Activated T-cell treated with anti-CD3 and anti-CD28 coated beads, Interleukin-2, amount 50 U/mL, for 24 hours (primary cell): ENCODE measurements around the gene POLR2L.

Source experiments
- DNase-seq: peaks from one replicate; pipeline ENCODE4 v3.0.0-alpha.2; 2020
- H3K27ac Mint-ChIP-seq: 2 replicates; pipeline ENCODE4 v1.8.0; 2020; ENCODE audit warnings: mild to moderate bottlenecking, mixed read lengths
- H3K27me3 Mint-ChIP-seq: 2 replicates; pipeline ENCODE4 v1.8.0; 2020; ENCODE audit warnings: mixed read lengths
- H3K36me3 Mint-ChIP-seq: 2 replicates; pipeline ENCODE4 v1.8.0; 2020; ENCODE audit warnings: low read depth, mixed read lengths
- H3K4me1 Mint-ChIP-seq: 2 replicates; pipeline ENCODE4 v1.8.0; 2020; ENCODE audit warnings: low read depth, mixed read lengths
- H3K4me3 Mint-ChIP-seq: 2 replicates; pipeline ENCODE4 v1.8.0; 2020; ENCODE audit warnings: mild to moderate bottlenecking, moderate library complexity, mixed read lengths
- H3K9me3 Mint-ChIP-seq: 2 replicates; pipeline ENCODE4 v1.8.0; 2020; ENCODE audit warnings: mixed read lengths

Gene POLR2L

GRCh38 chr11:863023-863909 is 20.9 kb upstream of the POLR2L start:
- peaks cover 5% of the 10 kb centered on the region for H3K36me3 Mint-ChIP-seq
- no peak overlapping the region for H3K4me3 Mint-ChIP-seq
- H3K4me1 Mint-ChIP-seq = no peaks in the 10 kb centered on the region
- no peak for DNase-seq
- H3K27me3 Mint-ChIP-seq = no peaks in the 10 kb centered on the region
- H3K27ac Mint-ChIP-seq = no peak overlapping the region
- H3K9me3 Mint-ChIP-seq = no peaks in the 10 kb centered on the region

DNA sequence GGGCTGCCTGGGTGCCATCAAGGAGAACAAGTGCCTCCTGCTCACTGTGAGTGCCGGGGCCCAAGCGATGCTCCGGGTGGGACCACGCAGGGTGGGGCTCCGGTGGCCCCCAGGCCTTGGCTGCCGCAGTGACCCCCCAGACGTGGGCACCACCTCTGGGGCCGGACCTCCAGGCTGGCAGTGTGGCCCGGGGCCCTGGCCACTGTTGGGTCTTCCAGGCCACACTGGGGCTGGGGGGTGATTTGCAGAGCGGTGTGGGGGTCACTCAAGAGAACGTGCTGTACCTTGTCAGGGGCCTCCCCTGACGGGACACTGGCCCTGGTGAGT is 20.3 kb upstream of the POLR2L start:
- no peak for DNase-seq
- Mint-ChIP-seq H3K27ac (no peak overlapping the region), H3K4me1 (no peaks in the 10 kb centered on the region), H3K36me3 (peaks cover 3% of the 10 kb centered on the region), H3K4me3 (no peak overlapping the region), H3K9me3 (no peaks in the 10 kb centered on the region), H3K27me3 (no peaks in the 10 kb centered on the region)

- Mint-ChIP-seq H3K36me3 (peaks cover 3% of the 10 kb centered on the region), H3K4me1 (no peaks in the 10 kb centered on the region), H3K4me3 (no peak overlapping the region)
Observed at GRCh38 chr11:862081-862661, 19.8 kb upstream of the POLR2L start.

GRCh38 chr11:861105-861479 is 18.8 kb upstream of the POLR2L start:
- Mint-ChIP-seq H3K9me3 (no peaks in the 10 kb centered on the region), H3K36me3 (peaks cover 3% of the 10 kb centered on the region), H3K27ac (peak overlapping the region; percentile 57), H3K27me3 (no peaks in the 10 kb centered on the region), H3K4me3 (no peak overlapping the region), H3K4me1 (peaks cover 1% of the 10 kb centered on the region)
- no peak for DNase-seq

More at GRCh38 chr11:862081-862661, 19.8 kb upstream of the POLR2L start:
- Mint-ChIP-seq H3K27ac (no peak overlapping the region), H3K27me3 (no peaks in the 10 kb centered on the region), H3K9me3 (no peaks in the 10 kb centered on the region)
- DNase-seq = no peak

DNA sequence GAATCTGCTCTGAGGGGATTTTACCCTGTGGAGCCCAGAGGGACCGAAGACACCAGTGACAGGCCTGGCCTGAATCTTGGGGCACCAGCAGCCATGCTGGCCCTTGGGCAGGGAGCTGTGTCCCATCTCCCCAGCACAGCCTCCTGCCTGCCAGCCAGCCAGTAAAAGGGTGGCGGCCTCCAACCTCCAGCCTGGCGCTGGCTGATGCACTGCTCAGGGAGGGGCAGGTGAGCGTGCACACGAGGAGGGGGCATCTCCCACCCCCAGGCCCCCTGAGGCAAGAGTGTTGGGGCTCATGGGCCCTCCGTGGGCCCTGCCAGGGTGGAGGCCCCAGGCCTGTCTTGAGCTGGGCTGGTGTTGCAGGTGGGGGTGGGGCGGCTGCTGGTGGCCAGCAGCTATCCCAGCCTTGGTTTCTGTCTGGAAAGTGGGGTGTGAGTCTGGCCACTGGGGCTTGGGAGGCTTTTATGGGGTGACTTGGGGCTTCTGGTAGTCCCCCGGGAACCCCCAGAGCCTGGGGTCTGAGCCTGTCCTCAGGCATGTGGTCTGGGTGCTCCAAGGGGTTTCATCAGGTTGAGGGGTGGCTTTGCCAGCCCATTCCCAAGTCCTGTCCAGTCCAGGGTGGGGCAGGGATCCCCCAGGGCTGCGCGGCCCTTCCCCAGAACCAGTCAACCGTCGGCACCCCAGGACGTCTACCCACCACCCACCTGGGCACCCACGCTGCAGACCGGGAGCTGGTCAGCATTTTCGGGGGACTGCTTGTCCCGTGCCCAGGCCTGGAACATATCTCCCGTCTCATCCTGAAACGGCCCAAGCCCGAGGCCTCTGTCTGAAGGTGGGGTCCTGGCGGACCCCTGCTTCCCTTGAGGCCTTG is 18.1 kb upstream of the POLR2L start:
- H3K27ac Mint-ChIP-seq = peak overlapping the region; percentile 22
- no peaks in the 10 kb centered on the region for H3K27me3 Mint-ChIP-seq
- H3K9me3 Mint-ChIP-seq = no peaks in the 10 kb centered on the region
- H3K36me3 Mint-ChIP-seq = no peaks in the 10 kb centered on the region
- peaks cover 1% of the 10 kb centered on the region for H3K4me1 Mint-ChIP-seq
- H3K4me3 Mint-ChIP-seq = no peak overlapping the region
- no peak for DNase-seq

DNA sequence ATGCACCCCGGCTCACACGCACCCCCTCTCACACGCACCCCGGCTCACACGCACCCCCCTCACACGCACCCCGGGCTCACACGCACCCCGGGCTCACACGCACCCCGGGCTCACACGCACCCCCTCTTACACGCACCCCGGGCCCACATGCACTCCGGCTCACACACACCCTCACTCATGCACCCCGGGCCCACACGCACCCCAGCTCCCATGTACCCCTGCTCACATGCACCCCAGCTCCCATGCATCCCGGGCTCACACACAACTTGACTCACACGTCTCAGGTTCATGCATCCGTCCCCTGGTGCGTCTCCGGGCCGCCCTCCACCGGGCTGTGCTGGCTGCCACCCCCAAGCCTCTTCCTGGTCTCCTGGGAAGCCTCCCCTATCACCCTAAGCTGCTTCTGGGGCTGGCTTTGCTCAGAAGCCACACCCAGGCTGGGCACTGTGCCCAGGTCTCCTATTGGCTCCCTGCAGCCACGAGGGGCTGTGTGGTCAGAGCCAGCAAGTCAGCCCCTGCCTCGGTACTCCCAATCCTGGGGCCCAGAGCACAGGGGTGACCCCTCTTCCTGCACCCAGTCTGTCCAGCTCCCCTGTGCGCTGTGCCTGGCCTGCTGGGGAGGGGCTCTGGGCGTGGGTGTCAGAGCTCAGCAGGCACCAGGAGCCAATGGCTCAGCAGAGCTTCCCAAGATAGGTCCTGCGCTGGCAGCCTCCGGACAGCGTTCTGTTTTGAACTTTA is 17.2 kb upstream of the POLR2L start:
- Mint-ChIP-seq H3K4me3 (no peak overlapping the region), H3K4me1 (peaks cover 1% of the 10 kb centered on the region), H3K9me3 (no peaks in the 10 kb centered on the region), H3K27ac (no peak overlapping the region), H3K36me3 (no peaks in the 10 kb centered on the region), H3K27me3 (no peaks in the 10 kb centered on the region)
- no peak for DNase-seq

GRCh38 chr11:858762-859339 is 16.5 kb upstream of the POLR2L start:
- no peaks in the 10 kb centered on the region for H3K9me3 Mint-ChIP-seq
- no peak for DNase-seq
- peaks cover 1% of the 10 kb centered on the region for H3K4me1 Mint-ChIP-seq

DNA sequence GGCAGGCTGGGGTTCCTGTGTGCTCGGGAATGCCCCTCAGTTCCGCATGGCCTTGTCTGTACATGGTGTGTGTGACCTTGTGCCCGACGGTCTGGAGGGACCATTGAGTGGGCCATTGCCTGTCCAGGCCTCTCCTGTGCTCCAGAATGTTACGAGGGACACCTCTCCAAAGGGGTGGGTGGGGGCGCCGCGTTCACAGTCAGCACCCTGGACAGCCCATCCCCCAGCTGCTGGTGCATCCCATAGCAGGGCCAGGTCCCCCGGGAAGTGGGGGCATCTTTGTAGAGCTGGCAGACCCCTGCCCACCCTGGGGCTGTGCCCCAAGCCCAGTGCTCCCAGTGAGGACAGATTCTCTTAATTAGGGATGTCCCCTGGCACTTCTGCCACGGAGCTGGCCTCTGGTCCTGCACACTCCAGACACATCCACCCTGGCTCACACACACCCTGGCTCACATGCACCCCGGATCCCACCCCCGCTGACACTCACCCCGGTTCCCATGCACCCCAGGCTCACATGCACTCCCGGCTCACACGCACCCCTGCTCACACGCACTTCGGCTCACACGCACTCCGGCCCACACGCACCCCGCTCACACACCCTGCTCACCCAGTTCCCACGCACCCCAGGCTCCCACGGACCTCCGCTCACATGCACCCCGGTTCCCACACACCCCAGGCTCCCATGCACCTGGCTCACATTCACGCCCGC is 15.9 kb upstream of the POLR2L start:
- Mint-ChIP-seq H3K27ac (no peak overlapping the region), H3K9me3 (no peaks in the 10 kb centered on the region), H3K4me3 (no peak overlapping the region), H3K4me1 (peaks cover 1% of the 10 kb centered on the region), H3K36me3 (no peaks in the 10 kb centered on the region), H3K27me3 (no peaks in the 10 kb centered on the region)
- no peak for DNase-seq

More at GRCh38 chr11:858762-859339, 16.5 kb upstream of the POLR2L start:
- H3K4me3 Mint-ChIP-seq = no peak overlapping the region
- H3K27ac Mint-ChIP-seq = no peak overlapping the region
- H3K36me3 Mint-ChIP-seq = no peaks in the 10 kb centered on the region
- no peaks in the 10 kb centered on the region for H3K27me3 Mint-ChIP-seq

- Mint-ChIP-seq H3K4me1 (peaks cover 1% of the 10 kb centered on the region), H3K36me3 (no peaks in the 10 kb centered on the region), H3K27me3 (no peaks in the 10 kb centered on the region), H3K4me3 (no peak overlapping the region), H3K9me3 (no peaks in the 10 kb centered on the region), H3K27ac (no peak overlapping the region)
- no peak for DNase-seq
Observed at GRCh38 chr11:856397-856796, 14.1 kb upstream of the POLR2L start.

DNA sequence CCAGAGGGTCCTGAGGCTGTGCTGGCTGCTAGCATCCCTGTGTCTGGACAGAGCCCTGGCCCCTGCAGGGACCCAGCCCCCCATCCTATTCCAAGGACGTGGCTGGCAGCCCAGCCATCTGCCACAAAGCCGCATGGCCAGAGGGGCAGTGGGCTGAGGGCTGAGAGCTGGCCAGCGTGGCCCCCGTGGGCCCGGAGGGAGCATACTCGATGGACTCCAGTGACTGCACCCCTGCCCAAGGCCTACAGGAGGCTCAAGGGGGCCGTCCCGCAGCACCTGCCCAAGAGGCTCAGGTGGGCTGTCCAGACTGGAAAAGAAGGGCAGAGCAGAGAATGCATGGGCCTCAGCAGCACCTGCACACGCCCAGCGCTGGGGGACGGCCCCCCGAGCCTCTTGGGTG is 13.5 kb upstream of the POLR2L start:
- Mint-ChIP-seq H3K27me3 (peaks cover 5% of the 10 kb centered on the region), H3K27ac (no peak overlapping the region), H3K4me3 (no peak overlapping the region), H3K4me1 (peaks cover 1% of the 10 kb centered on the region), H3K9me3 (no peaks in the 10 kb centered on the region), H3K36me3 (no peaks in the 10 kb centered on the region)
- DNase-seq = no peak

- H3K36me3 Mint-ChIP-seq = no peaks in the 10 kb centered on the region
- peaks cover 5% of the 10 kb centered on the region for H3K27me3 Mint-ChIP-seq
- H3K4me3 Mint-ChIP-seq = no peak overlapping the region
- H3K27ac Mint-ChIP-seq = no peak overlapping the region
- no peak for DNase-seq
- no peaks in the 10 kb centered on the region for H3K9me3 Mint-ChIP-seq
- H3K4me1 Mint-ChIP-seq = peaks cover 1% of the 10 kb centered on the region
Observed at GRCh38 chr11:855330-855674, 13.0 kb upstream of the POLR2L start.

DNA sequence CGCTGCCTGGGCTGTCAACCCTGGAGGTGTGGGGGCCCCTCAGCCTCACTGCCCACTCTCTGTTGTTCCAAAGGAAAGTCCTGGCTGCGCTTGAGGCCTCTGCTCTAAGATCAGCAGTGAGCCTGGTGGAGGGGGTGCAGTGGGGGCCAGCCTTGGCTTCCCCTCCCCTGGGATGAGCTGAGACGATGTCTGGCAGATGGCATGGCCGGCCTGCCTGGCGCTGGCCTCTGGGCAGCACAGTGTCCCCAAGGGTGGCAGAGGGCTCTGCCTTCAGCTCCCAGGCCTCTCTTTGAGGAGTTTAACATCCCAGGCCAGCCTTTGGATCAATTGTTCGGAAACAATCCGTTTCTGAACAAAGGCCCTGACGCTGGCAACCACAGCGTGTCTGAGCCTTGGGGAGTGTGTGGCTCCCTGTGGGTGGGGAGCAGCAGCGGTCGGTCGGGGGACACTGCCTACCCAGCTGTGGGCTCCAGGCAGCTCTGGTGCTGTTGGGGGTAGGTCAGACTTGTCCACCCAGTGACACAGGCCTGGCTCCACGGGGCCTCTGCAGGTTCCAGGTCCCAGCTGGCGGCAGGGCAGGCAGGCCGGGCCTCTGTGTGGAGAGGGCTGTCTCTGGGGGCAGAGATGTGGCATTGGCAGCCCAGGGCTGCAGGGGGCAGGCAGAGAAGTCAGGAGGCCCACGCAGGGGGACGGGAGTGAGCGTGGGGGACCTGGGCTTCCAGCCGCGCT is 12.4 kb upstream of the POLR2L start:
- DNase-seq = no peak
- H3K27me3 Mint-ChIP-seq = peaks cover 5% of the 10 kb centered on the region
- peaks cover 1% of the 10 kb centered on the region for H3K4me1 Mint-ChIP-seq
- no peaks in the 10 kb centered on the region for H3K9me3 Mint-ChIP-seq
- no peak overlapping the region for H3K27ac Mint-ChIP-seq
- H3K36me3 Mint-ChIP-seq = no peaks in the 10 kb centered on the region
- H3K4me3 Mint-ChIP-seq = no peak overlapping the region
